OCI-LY3 (cell line): ENCODE results near the gene TH.

Experiments
- H2AFZ ChIP-seq: fragments of 200-600, 300-600 bp; shearing (Covaris generic); 2 replicates; pipeline ENCODE4 v1.6.0; 2014; ENCODE audit warnings: antibody characterized with exemption, low read depth, low read length
- H3K27ac ChIP-seq: fragments of 200-600, 300-600 bp; sonication (generic); 2 replicates; pipeline ENCODE4 v1.5.1; 2014; ENCODE audit warnings: mild to moderate bottlenecking, low read length, moderate library complexity, mixed read lengths
- H3K27me3 ChIP-seq: fragments of 200-600, 300-600 bp; sonication (generic); 2 replicates; pipeline ENCODE4 v1.6.1; 2014; ENCODE audit warnings: low read depth, low read length, mixed read lengths
- H3K36me3 ChIP-seq: fragments of 200-600, 300-600 bp; sonication (generic); replicated peaks from 2 replicates; pipeline ENCODE3; 2014; ENCODE audit warnings: low read depth, low read length, mixed read lengths
- H3K4me1 ChIP-seq: fragments of 300-600, 200-600 bp; sonication (generic); 2 replicates; pipeline ENCODE4 v1.6.1; 2014; ENCODE audit warnings: low read length, mixed read lengths
- H3K4me2 ChIP-seq: fragments of 200-600, 300-600 bp; sonication (generic); 2 replicates; pipeline ENCODE4 v1.6.1; 2014; ENCODE audit warnings: low read length, mixed read lengths
- H3K4me3 ChIP-seq: fragments of 300-600, 200-600 bp; sonication (generic); 2 replicates; pipeline ENCODE4 v1.5.1; 2014; ENCODE audit warnings: antibody characterized with exemption, mild to moderate bottlenecking, low read length, moderate library complexity
- H3K79me2 ChIP-seq: fragments of 300-600, 200-600 bp; shearing (Covaris generic); 2 replicates; pipeline ENCODE4 v1.6.1; 2014; ENCODE audit warnings: mild to moderate bottlenecking, low read length, mixed read lengths
- H3K9ac ChIP-seq: fragments of 300-600, 200-600 bp; shearing (Covaris generic); 2 replicates; pipeline ENCODE4 v1.6.0; 2014; ENCODE audit warnings: mild to moderate bottlenecking, low read length, moderate library complexity
- H3K9me3 ChIP-seq: fragments of 200-600, 300-600 bp; shearing (Covaris generic); 2 replicates; pipeline ENCODE4 v1.6.1; 2014; ENCODE audit warnings: low read length, mixed read lengths; ENCODE audit not compliant: insufficient read depth
- H4K20me1 ChIP-seq: fragments of 200-600, 300-600 bp; sonication (generic); 2 replicates; pipeline ENCODE4 v1.6.1; 2016; ENCODE audit warnings: low read length, mixed read lengths; ENCODE audit not compliant: insufficient read depth
- CTCF ChIP-seq: fragments of 200-600, 300-600 bp; sonication (generic); IDR thresholded peaks from 2 replicates; pipeline ENCODE4 v1.5.1; 2014; ENCODE audit warnings: antibody characterized with exemption, low read length, low read depth
- EZH2phosphoT487 ChIP-seq: fragments of 200-600 bp; shearing (Covaris generic); IDR thresholded peaks from 2 replicates; pipeline ENCODE4 v1.6.1; 2018; ENCODE audit warnings: antibody characterized with exemption, mixed run types, low read depth

TH gene

GRCh38 chr11:2202071-2202899, 30.7 kb upstream of the TH start:
- Histone ChIP-seq H3K4me2 (no peak overlapping the region), H3K4me3 (no peak overlapping the region), H3K79me2 (no peaks in the 10 kb centered on the region), H3K27me3 (no peaks in the 10 kb centered on the region), H3K27ac (no peak overlapping the region), H3K9me3 (no peaks in the 10 kb centered on the region), H2AFZ (no peak overlapping the region), H3K36me3 (no peaks in the 10 kb centered on the region), H3K9ac (no peak overlapping the region), H4K20me1 (no peaks in the 10 kb centered on the region), H3K4me1 (no peaks in the 10 kb centered on the region)
- TF ChIP-seq CTCF = no peak
- no peak for TF ChIP-seq EZH2phosphoT487

- Histone ChIP-seq H3K27me3 (no peaks in the 10 kb centered on the region), H3K36me3 (no peaks in the 10 kb centered on the region), H3K4me2 (no peak overlapping the region), H3K79me2 (no peaks in the 10 kb centered on the region), H3K27ac (no peak overlapping the region), H2AFZ (no peak overlapping the region), H3K4me1 (no peaks in the 10 kb centered on the region), H3K9ac (no peak overlapping the region), H4K20me1 (no peaks in the 10 kb centered on the region), H3K4me3 (no peak overlapping the region), H3K9me3 (no peaks in the 10 kb centered on the region)
- TF ChIP-seq CTCF (no peak), EZH2phosphoT487 (no peak)
These were observed 29.9 kb upstream of the TH start for GRCh38 chr11:2201542-2201941.

GRCh38 chr11:2200957-2201519, 29.4 kb upstream of the TH start:
- no peaks in the 10 kb centered on the region for H3K4me1 ChIP-seq
- no peak overlapping the region for H3K27ac ChIP-seq
- no peaks in the 10 kb centered on the region for H3K79me2 ChIP-seq
- H3K4me2 ChIP-seq = no peak overlapping the region
- no peak overlapping the region for H2AFZ ChIP-seq
- no peaks in the 10 kb centered on the region for H4K20me1 ChIP-seq
- H3K9ac ChIP-seq = no peak overlapping the region
- H3K36me3 ChIP-seq = no peaks in the 10 kb centered on the region
- H3K27me3 ChIP-seq = no peaks in the 10 kb centered on the region
- H3K4me3 ChIP-seq = no peak overlapping the region
- no peaks in the 10 kb centered on the region for H3K9me3 ChIP-seq
- TF ChIP-seq CTCF = no peak
- no peak for TF ChIP-seq EZH2phosphoT487

GRCh38 chr11:2200536-2200935, 28.9 kb upstream of the TH start:
- H3K9me3 ChIP-seq = no peaks in the 10 kb centered on the region
- no peak overlapping the region for H3K4me3 ChIP-seq
- TF ChIP-seq CTCF (no peak), EZH2phosphoT487 (no peak)
- H3K4me2 ChIP-seq = no peak overlapping the region
- no peaks in the 10 kb centered on the region for H3K79me2 ChIP-seq
- H2AFZ ChIP-seq = no peak overlapping the region
- no peaks in the 10 kb centered on the region for H3K36me3 ChIP-seq
- no peaks in the 10 kb centered on the region for H4K20me1 ChIP-seq
- no peaks in the 10 kb centered on the region for H3K4me1 ChIP-seq
- no peaks in the 10 kb centered on the region for H3K27me3 ChIP-seq
- H3K27ac ChIP-seq = no peak overlapping the region
- H3K9ac ChIP-seq = no peak overlapping the region
